KMS-11 (cell line): ENCODE results near the gene CNOT2.
"Not testable (repeated sequence)": the region's sequence is repeated elsewhere in the genome, so short reads cannot be mapped to it uniquely, and the experiment has no call there.

Experiments used
- H2AFZ ChIP-seq: fragments of 200-600 bp; sonication (generic); 2 replicates; pipeline ENCODE4 v1.6.1; 2016; ENCODE audit warnings: antibody characterized with exemption, mixed run types, low read depth
- H3K27ac ChIP-seq: fragments of 200-600 bp; sonication (generic); 2 replicates; pipeline ENCODE4 v1.6.1; 2016; ENCODE audit warnings: mild to moderate bottlenecking, mixed run types
- H3K27me3 ChIP-seq: fragments of 200-600 bp; sonication (generic); 2 replicates; pipeline ENCODE4 v1.6.1; 2017; ENCODE audit warnings: mild to moderate bottlenecking, low read depth, mixed run types, moderate library complexity; ENCODE audit not compliant: insufficient read depth
- H3K36me3 ChIP-seq: fragments of 200-600 bp; sonication (generic); 2 replicates; pipeline ENCODE4 v1.6.1; 2017; ENCODE audit warnings: mild to moderate bottlenecking, mixed run types; ENCODE audit not compliant: insufficient read depth
- H3K4me1 ChIP-seq: fragments of 200-600 bp; sonication (generic); 2 replicates; pipeline ENCODE4 v1.6.1; 2016; ENCODE audit warnings: mild to moderate bottlenecking, low read depth, mixed run types; ENCODE audit not compliant: poor library complexity, severe bottlenecking
- H3K4me2 ChIP-seq: fragments of 200-600 bp; sonication (generic); 2 replicates; pipeline ENCODE4 v1.7.0; 2016; ENCODE audit warnings: mild to moderate bottlenecking, mixed run types
- H3K4me3 ChIP-seq: fragments of 200-600 bp; sonication (generic); IDR thresholded peaks from 2 replicates; pipeline ENCODE4 v1.6.1; 2017; ENCODE audit warnings: low read depth, low read length, mixed read lengths; ENCODE audit not compliant: insufficient read depth
- H3K79me2 ChIP-seq: fragments of 200-600 bp; sonication (generic); 2 replicates; pipeline ENCODE4 v1.6.1; 2016; ENCODE audit warnings: low read depth, mixed run types; ENCODE audit not compliant: insufficient read depth
- H3K9ac ChIP-seq: fragments of 200-600 bp; sonication (generic); 2 replicates; pipeline ENCODE4 v1.6.1; 2016; ENCODE audit warnings: mild to moderate bottlenecking, mixed run types
- H4K20me1 ChIP-seq: fragments of 200-600 bp; sonication (generic); 2 replicates; pipeline ENCODE4 v1.6.1; 2016; ENCODE audit warnings: mild to moderate bottlenecking, mixed run types; ENCODE audit not compliant: insufficient read depth
- CTCF ChIP-seq: fragments of 200-600 bp; sonication (generic); conservative IDR thresholded peaks from 2 replicates; pipeline ENCODE4 v1.6.1; 2017; ENCODE audit warnings: low read depth, mild to moderate bottlenecking, antibody characterized with exemption, low read length, moderate library complexity, mixed read lengths

The CNOT2 gene

GRCh38 chr12:70389678-70390077 lies 146.4 kb downstream of the CNOT2 start:
- Histone ChIP-seq H3K4me2 (no peak overlapping the region), H3K27ac (no peak overlapping the region), H3K9ac (no peak overlapping the region), H3K4me3 (no peak overlapping the region), H2AFZ (no peak overlapping the region), H4K20me1 (no peaks in the 10 kb centered on the region), H3K4me1 (no peaks in the 10 kb centered on the region), H3K36me3 (no peaks in the 10 kb centered on the region), H3K27me3 (no peaks in the 10 kb centered on the region), H3K79me2 (no peaks in the 10 kb centered on the region)
- TF ChIP-seq CTCF, result no peak

GRCh38 chr12:70392631-70393030 lies 149.4 kb downstream of the CNOT2 start:
- not testable (repeated sequence) for H3K4me3 ChIP-seq, H3K79me2 ChIP-seq, H3K27me3 ChIP-seq, H3K4me2 ChIP-seq, H3K36me3 ChIP-seq, H3K9ac ChIP-seq, H3K27ac ChIP-seq, H3K4me1 ChIP-seq, H2AFZ ChIP-seq, H4K20me1 ChIP-seq

- H3K27ac ChIP-seq, result no peak overlapping the region
- H3K36me3 ChIP-seq, result no peaks in the 10 kb centered on the region
- no peaks in the 10 kb centered on the region for H3K79me2 ChIP-seq
- no peaks in the 10 kb centered on the region for H3K4me1 ChIP-seq
- no peak overlapping the region for H2AFZ ChIP-seq
- H3K4me3 ChIP-seq, result no peak overlapping the region
- no peak overlapping the region for H3K9ac ChIP-seq
- H3K4me2 ChIP-seq, result no peak overlapping the region
- no peak for TF ChIP-seq CTCF
- H4K20me1 ChIP-seq, result no peaks in the 10 kb centered on the region
- no peaks in the 10 kb centered on the region for H3K27me3 ChIP-seq
Measured at GRCh38 chr12:70393787-70394499, 150.7 kb downstream of the CNOT2 start.

GRCh38 chr12:70398002-70398401 lies 154.8 kb downstream of the CNOT2 start:
- Histone ChIP-seq H3K9ac (no peak overlapping the region), H3K27me3 (no peaks in the 10 kb centered on the region), H3K79me2 (no peaks in the 10 kb centered on the region), H3K4me3 (no peak overlapping the region), H3K4me2 (no peak overlapping the region), H2AFZ (no peak overlapping the region), H4K20me1 (no peaks in the 10 kb centered on the region), H3K4me1 (no peaks in the 10 kb centered on the region), H3K27ac (no peak overlapping the region), H3K36me3 (no peaks in the 10 kb centered on the region)
- TF ChIP-seq CTCF, result no peak

GRCh38 chr12:70398862-70399261 lies 155.6 kb downstream of the CNOT2 start:
- no peak for TF ChIP-seq CTCF
- Histone ChIP-seq H2AFZ (no peak overlapping the region), H3K36me3 (no peaks in the 10 kb centered on the region), H3K79me2 (no peaks in the 10 kb centered on the region), H3K9ac (no peak overlapping the region), H3K4me3 (no peak overlapping the region), H3K27ac (no peak overlapping the region), H3K4me2 (no peak overlapping the region), H3K27me3 (no peaks in the 10 kb centered on the region), H3K4me1 (no peaks in the 10 kb centered on the region), H4K20me1 (no peaks in the 10 kb centered on the region)
